SK-N-DZ (cell line): ENCODE results near the gene EIF1.
A peak's percentile ranks its signal among the peaks of the same experiment; 100 is the strongest.

ENCODE experiments used
- DNase-seq: peaks from one replicate; pipeline ENCODE4 v3.0.0-alpha.2; 2015; ENCODE audit warnings: low spot score
- small RNA-seq, 2 experiments: library from RNA; depleted of rRNA; stranded (forward); fragments of <200 nt; gene quantifications; one replicate each; pipeline ENCODE3, GENCODE V24; 2014

EIF1 gene

GRCh38 chr17:41735744-41736143, 47.1 kb downstream of the EIF1 start:
- no peak for DNase-seq

DNA sequence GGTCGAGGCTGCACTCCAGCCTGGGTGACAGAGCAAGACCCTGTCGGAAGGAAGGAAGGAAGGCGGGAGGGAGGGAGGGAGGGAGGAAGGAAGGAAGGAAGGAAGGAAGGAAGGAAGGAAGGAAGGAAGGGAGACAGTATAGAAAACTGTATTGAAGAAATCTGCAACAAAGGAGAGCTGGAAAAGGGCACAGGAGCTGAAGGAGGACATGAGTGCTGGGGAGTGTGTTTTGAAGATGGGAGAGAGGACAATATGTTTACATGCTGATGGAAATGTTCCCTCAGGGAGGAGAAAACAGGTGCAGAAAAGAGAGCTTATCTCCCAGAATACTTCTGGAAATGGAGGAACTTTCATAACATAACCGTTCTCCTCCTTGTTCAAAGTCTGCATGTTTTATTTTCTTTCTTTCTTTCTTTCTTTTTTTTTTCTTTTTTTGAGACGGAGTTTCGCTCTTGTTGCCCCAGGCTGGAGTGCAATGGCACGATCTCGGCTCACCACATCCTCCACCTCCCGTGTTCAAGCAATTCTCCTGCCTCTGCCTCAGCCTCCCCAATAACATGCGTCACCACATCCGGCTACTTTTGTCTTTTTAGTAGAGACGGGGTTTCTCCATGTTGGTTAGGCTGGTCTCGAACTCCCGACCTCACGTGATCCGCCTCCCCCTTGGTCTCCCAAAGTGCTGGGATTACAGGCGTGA, 48.4 kb downstream of the EIF1 start:
- DNase-seq = no peak

DNA sequence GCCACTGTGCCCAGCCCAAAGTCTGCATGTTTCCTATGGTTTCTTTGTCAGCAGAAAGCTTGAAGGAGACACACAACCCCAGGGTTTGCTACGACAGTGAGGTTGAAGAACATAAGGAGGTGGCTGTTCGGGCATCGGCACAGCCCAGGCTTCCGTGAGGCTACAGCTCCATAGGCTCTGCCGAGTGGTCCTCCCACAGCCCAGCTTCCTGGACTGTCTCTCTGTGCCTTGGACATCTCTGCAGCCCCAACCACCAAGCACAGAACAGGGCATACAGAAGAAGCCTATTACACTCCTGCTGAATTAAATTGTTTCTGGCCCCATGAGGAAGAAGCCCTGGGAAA, 49.0 kb downstream of the EIF1 start:
- no peak for DNase-seq

- peak; percentile 91 for DNase-seq
Measured at GRCh38 chr17:41738077-41738800, 49.6 kb downstream of the EIF1 start.

- DNase-seq = no peak
Measured at GRCh38 chr17:41738801-41739112, 50.1 kb downstream of the EIF1 start.

- no peak for DNase-seq
Measured at GRCh38 chr17:41739661-41740352, 51.1 kb downstream of the EIF1 start.

DNA sequence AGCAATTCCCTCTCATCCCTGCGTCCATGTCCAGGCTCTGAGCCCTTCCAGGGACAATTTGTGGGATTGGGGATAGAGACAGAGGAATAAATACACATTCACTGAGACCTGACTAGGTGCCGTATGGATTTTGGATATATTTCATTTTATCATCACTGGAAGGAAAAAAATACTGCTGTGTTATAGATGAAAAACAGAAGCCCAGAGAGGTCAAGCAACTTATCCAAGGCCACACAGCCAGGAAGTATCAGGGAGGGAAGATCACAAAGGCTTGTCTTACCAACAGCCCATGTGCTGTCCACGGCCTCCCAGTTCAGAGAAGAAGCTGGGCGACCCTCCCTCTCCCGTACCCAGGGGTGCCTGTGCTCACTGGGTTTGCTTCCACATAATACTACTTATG, 51.8 kb downstream of the EIF1 start:
- no peak for DNase-seq

DNA sequence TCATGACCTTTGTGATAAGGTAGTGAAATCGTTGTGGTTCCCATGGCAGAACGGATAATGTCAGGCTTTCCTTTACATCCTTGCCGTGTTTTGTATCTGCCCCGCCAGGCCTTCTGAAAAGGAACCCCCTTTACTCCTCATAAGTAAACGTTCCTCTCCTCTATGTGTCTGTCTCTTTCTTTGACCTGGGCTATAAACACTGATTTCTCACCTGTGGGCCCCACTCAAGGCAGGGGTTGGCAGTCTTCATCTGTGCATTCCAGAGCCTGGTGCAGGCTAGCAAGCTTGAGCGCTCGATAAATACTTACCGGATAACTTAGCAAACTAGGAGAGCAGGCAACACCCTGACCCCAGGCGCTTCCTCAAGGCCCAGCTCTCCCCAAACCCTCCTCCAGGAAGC, 53.0 kb downstream of the EIF1 start:
- no peak for DNase-seq

Small RNAs within 50 kb of the gene (small RNA-seq; reads per million reads assigned to genes)
- gene RN7SL399P (0 reads per million in 2 experiments), gene RNA5SP442 (0 to 1.6 reads per million in 2 experiments)
